ENCODE measurements around the gene MLYCD.
A peak's percentile ranks its signal among the peaks of the same experiment; 100 is the strongest.

MLYCD gene

DNA sequence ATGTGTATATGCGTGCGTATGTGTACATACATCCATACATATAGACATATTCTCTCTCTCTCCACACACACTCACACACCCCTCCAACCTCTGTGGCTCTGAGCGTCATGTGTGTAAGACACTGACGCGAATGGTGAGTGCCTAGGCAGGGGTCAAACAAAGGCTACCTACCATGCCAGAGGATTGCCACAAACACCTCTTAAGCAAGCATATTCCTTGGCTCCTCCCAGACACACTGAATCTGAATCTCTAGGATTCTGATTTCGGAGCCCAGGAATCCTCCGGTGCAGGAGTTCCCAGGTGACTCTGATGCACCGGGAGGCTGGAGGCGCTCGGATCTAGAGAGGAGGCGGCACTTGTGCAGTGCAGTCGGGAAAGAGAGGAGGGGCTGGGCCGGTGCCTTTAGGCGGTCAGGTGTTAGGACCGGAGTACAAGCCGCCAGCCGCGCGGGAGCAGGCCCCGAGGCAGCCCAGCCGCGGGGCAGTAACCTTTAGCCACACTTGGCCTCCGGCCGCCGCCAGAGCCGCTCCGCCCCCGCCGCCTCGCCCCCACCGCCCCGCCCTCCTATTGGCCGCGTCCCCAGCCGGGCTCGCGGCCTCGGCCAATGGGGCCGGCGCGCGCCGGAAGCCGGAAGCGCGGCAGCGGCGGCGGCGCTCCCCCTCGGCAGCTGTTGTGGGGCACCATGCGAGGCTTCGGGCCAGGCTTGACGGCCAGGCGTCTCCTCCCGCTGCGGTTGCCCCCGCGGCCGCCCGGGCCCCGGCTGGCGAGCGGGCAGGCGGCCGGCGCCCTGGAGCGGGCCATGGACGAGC is at the start of gene MLYCD:
MLYCD (plus strand) TSS at position 653 of the 809 bp plus-strand sequence; CDS start at position 683, 30 bp downstream.
- peaks cover 23% of the 10 kb centered on the region for H3K4me1 ChIP-seq (ENCODE audit: insufficient read depth, low read length, severe bottlenecking)
- peak within 1 kb of the TSS; percentile 88 for H3K9ac ChIP-seq (ENCODE audit: low read length)
- no peaks in the 10 kb centered on the region for H3K36me3 ChIP-seq (ENCODE audit: insufficient read depth, low read length)
- no peak within 1 kb of the TSS for H3K27ac ChIP-seq (ENCODE audit: low read depth, low read length, poor library complexity, severe bottlenecking)
- no peaks in the 10 kb centered on the region for H3F3A ChIP-seq (ENCODE audit: insufficient read depth, low read length)
- H2AFZ ChIP-seq (ENCODE audit: low read length) = peak within 1 kb of the TSS; percentile 78
- H3K79me2 ChIP-seq (ENCODE audit: insufficient read depth, low read length) = no peaks in the 10 kb centered on the region
- H3K4me2 ChIP-seq (ENCODE audit: low read length) = peak within 1 kb of the TSS; percentile 99
- no peaks in the 10 kb centered on the region for H4K20me1 ChIP-seq (ENCODE audit: insufficient read depth, low read length)
- H3K9me3 ChIP-seq (ENCODE audit: low read length) = no peaks in the 10 kb centered on the region
- H3K27me3 ChIP-seq (ENCODE audit: insufficient read depth, low read length) = no peaks in the 10 kb centered on the region
- no peaks in the 10 kb centered on the region for H3K9me2 ChIP-seq (ENCODE audit: low read depth, low read length)
- H3K4me3 ChIP-seq (ENCODE audit: low read depth, low read length, poor library complexity, severe bottlenecking) = peak within 1 kb of the TSS; percentile 97
- TF ChIP-seq EZH2 (IDR thresholded peaks at IDR 0.05; ENCODE audit: borderline replicate concordance, low read length) = no peak
- TF ChIP-seq, protein P1, sequence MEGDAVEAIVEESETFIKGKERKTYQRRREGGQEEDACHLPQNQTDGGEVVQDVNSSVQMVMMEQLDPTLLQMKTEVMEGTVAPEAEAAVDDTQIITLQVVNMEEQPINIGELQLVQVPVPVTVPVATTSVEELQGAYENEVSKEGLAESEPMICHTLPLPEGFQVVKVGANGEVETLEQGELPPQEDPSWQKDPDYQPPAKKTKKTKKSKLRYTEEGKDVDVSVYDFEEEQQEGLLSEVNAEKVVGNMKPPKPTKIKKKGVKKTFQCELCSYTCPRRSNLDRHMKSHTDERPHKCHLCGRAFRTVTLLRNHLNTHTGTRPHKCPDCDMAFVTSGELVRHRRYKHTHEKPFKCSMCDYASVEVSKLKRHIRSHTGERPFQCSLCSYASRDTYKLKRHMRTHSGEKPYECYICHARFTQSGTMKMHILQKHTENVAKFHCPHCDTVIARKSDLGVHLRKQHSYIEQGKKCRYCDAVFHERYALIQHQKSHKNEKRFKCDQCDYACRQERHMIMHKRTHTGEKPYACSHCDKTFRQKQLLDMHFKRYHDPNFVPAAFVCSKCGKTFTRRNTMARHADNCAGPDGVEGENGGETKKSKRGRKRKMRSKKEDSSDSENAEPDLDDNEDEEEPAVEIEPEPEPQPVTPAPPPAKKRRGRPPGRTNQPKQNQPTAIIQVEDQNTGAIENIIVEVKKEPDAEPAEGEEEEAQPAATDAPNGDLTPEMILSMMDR (IDR thresholded peaks at IDR 0.05; ENCODE audit: low read length) = no peak

DNA sequence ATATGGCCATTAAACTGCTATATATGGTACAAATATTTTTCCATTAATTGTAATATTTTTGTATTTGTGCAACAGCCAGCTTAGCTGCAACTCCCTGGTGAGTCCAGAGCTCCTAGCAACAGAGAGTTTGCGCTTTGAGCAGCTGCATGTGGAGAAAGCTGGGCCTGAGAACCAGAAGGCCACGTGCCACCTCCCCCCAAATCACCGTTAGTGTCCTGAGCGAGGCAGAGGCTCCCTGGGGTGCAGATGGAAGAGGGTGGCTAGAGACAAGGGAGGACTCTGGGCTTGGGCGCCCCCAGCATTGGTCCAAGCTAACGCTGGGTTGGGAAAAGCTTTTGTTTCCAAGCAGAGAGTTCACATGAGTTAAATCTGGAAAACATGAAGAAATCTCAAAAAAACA is 49.5 kb upstream of the MLYCD start:
- TF ChIP-seq, protein P1 (IDR thresholded peaks at IDR 0.05; ENCODE audit: low read length) = no peak
- no peak for TF ChIP-seq EZH2 (IDR thresholded peaks at IDR 0.05; ENCODE audit: borderline replicate concordance, low read length)
- Histone ChIP-seq H3K27ac (ENCODE audit: low read depth, low read length, poor library complexity, severe bottlenecking) (no peak overlapping the region), H3K9ac (ENCODE audit: low read length) (no peak overlapping the region)

GRCh38 chr16:83850947-83851346 is 48.0 kb upstream of the MLYCD start:
- no peak for TF ChIP-seq EZH2 (IDR thresholded peaks at IDR 0.05; ENCODE audit: borderline replicate concordance, low read length)
- TF ChIP-seq, protein P1 (IDR thresholded peaks at IDR 0.05; ENCODE audit: low read length) = no peak
- no peaks in the 10 kb centered on the region for H3K79me2 ChIP-seq (ENCODE audit: insufficient read depth, low read length)
- no peaks in the 10 kb centered on the region for H3K9me2 ChIP-seq (ENCODE audit: low read depth, low read length)

More for the DNA sequence above, 49.5 kb upstream of the MLYCD start:
- no peaks in the 10 kb centered on the region for H3K9me3 ChIP-seq (ENCODE audit: low read length)
- H3K4me2 ChIP-seq (ENCODE audit: low read length) = no peak overlapping the region
- no peak overlapping the region for H2AFZ ChIP-seq (ENCODE audit: low read length)
- H4K20me1 ChIP-seq (ENCODE audit: insufficient read depth, low read length) = no peaks in the 10 kb centered on the region
- H3K9me2 ChIP-seq (ENCODE audit: low read depth, low read length) = no peaks in the 10 kb centered on the region
- H3F3A ChIP-seq (ENCODE audit: insufficient read depth, low read length) = no peaks in the 10 kb centered on the region
- no peaks in the 10 kb centered on the region for H3K36me3 ChIP-seq (ENCODE audit: insufficient read depth, low read length)
- H3K4me1 ChIP-seq (ENCODE audit: insufficient read depth, low read length, severe bottlenecking) = peaks cover 7% of the 10 kb centered on the region
- H3K79me2 ChIP-seq (ENCODE audit: insufficient read depth, low read length) = no peaks in the 10 kb centered on the region
- H3K4me3 ChIP-seq (ENCODE audit: low read depth, low read length, poor library complexity, severe bottlenecking) = no peak overlapping the region
- H3K27me3 ChIP-seq (ENCODE audit: insufficient read depth, low read length) = no peaks in the 10 kb centered on the region

More at GRCh38 chr16:83850947-83851346, 48.0 kb upstream of the MLYCD start:
- Histone ChIP-seq H4K20me1 (ENCODE audit: insufficient read depth, low read length) (no peaks in the 10 kb centered on the region), H3K4me2 (ENCODE audit: low read length) (no peak overlapping the region), H3K27me3 (ENCODE audit: insufficient read depth, low read length) (no peaks in the 10 kb centered on the region), H3F3A (ENCODE audit: insufficient read depth, low read length) (no peaks in the 10 kb centered on the region), H3K9ac (ENCODE audit: low read length) (no peak overlapping the region), H3K27ac (ENCODE audit: low read depth, low read length, poor library complexity, severe bottlenecking) (no peak overlapping the region), H3K36me3 (ENCODE audit: insufficient read depth, low read length) (no peaks in the 10 kb centered on the region), H3K4me3 (ENCODE audit: low read depth, low read length, poor library complexity, severe bottlenecking) (no peak overlapping the region), H3K9me3 (ENCODE audit: low read length) (no peaks in the 10 kb centered on the region), H3K4me1 (ENCODE audit: insufficient read depth, low read length, severe bottlenecking) (peaks cover 4% of the 10 kb centered on the region), H2AFZ (ENCODE audit: low read length) (no peak overlapping the region)
